Right renal cortex interstitium (tissue), 3 donors: ENCODE results near the gene ZSWIM9. TPM values are rescaled to one million over a fixed set of nuclear protein-coding genes. Genes with fewer than 3 reads are reported as not detected.

Source experiments
- DNase-seq, 3 donors: peaks; one replicate each; pipeline ENCODE4 v3.0.0-alpha.2; 2013; ENCODE audit warnings: low read depth in 3 of 3, low spot score in 2 of 3
- polyA plus RNA-seq, 3 donors: library from polyadenylated mRNA; unstranded; fragments of 120-200 nt; gene quantifications; one replicate each; pipeline ENCODE4 v1.2.1, GENCODE V29; 2013; ENCODE audit not compliant: insufficient read length in 3 of 3

ZSWIM9 gene
- polyA plus RNA-seq, 3 donors = 9.5 to 10.5 (median 9.9) TPM

- DNase-seq = no peak
Observed at GRCh38 chr19:48174445-48175030, 4.1 kb downstream of the ZSWIM9 start.

- DNase-seq = no peak
Observed at GRCh38 chr19:48175578-48175977, 5.1 kb downstream of the ZSWIM9 start.

GRCh38 chr19:48176226-48176625 lies 5.7 kb downstream of the ZSWIM9 start:
- DNase-seq = no peak

GRCh38 chr19:48181505-48181904 lies 11.0 kb downstream of the ZSWIM9 start:
- DNase-seq = no peak

GRCh38 chr19:48182434-48182833 lies 12.0 kb downstream of the ZSWIM9 start:
- no peak for DNase-seq

GRCh38 chr19:48183356-48183755 lies 12.9 kb downstream of the ZSWIM9 start:
- DNase-seq = no peak

- no peak for DNase-seq
Observed at GRCh38 chr19:48186015-48186414, 15.5 kb downstream of the ZSWIM9 start.

- DNase-seq = no peak
Observed at GRCh38 chr19:48186541-48186991, 16.1 kb downstream of the ZSWIM9 start.

- no peak for DNase-seq
Observed at GRCh38 chr19:48190288-48190884, 19.9 kb downstream of the ZSWIM9 start.

GRCh38 chr19:48190885-48191284 lies 20.4 kb downstream of the ZSWIM9 start:
- DNase-seq = no peak

GRCh38 chr19:48192750-48193149 lies 22.3 kb downstream of the ZSWIM9 start:
- DNase-seq = no peak

GRCh38 chr19:48194041-48194843 lies 23.8 kb downstream of the ZSWIM9 start:
- DNase-seq = no peak

- DNase-seq = no peak
Observed at GRCh38 chr19:48194844-48195830, 24.7 kb downstream of the ZSWIM9 start.

- no peak for DNase-seq
Observed at GRCh38 chr19:48196321-48196763, 25.9 kb downstream of the ZSWIM9 start.

- DNase-seq = no peak
Observed at GRCh38 chr19:48196933-48197665, 26.6 kb downstream of the ZSWIM9 start.

GRCh38 chr19:48203222-48203793 lies 32.8 kb downstream of the ZSWIM9 start:
- no peak for DNase-seq

GRCh38 chr19:48203794-48204628 lies 33.5 kb downstream of the ZSWIM9 start:
- DNase-seq = peak; percentile 83 to 95 (median 85)

- no peak for DNase-seq
Observed at GRCh38 chr19:48206397-48207093, 36.1 kb downstream of the ZSWIM9 start.
